Suprapubic skin (tissue), 3 donors: ENCODE measurements around the gene CTNNBL1.

Source experiments
- CTCF ChIP-seq, 2 donors: fragments of 200-600 bp in 1 of 2; fragments of 450-650 bp in 1 of 2; sonication (generic) in 1 of 2; IDR thresholded peaks; one replicate each; pipeline ENCODE4 v1.5.1; 2016 to 2019; ENCODE audit warnings: antibody characterized with exemption in 2 of 2, mild to moderate bottlenecking in 1 of 2, moderate library complexity in 1 of 2
- POLR2A ChIP-seq, 2 donors: fragments of 450-650 bp; IDR thresholded peaks; one replicate each; pipeline ENCODE4 v1.6.1; 2017; ENCODE audit warnings: antibody characterized with exemption in 2 of 2, mild to moderate bottlenecking in 2 of 2, moderate library complexity in 2 of 2

DNA sequence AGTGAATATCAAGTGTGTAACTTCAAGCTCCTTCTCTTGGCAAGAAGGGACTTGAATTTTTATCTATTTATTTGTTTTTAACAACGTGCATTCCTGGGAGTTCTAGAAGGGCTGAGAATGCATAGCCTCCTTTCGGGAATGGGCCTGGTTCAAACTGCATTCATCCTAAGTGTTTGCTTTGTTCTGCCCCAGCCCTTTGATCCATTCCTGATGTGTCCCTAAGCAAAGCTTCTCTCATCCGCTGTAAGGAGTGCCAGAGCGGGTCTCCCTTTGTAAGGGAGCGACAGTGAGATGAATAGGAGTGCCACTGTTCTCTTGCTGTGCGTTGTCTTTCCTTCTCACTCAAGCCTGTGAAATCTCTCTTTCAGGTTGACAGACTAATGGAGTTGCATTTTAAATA lies 148.1 kb downstream of the CTNNBL1 start:
- TF ChIP-seq CTCF (IDR thresholded peaks at IDR 0.05) (no peak), POLR2A (IDR thresholded peaks at IDR 0.05) (no peak)
